ENCODE measurements around the gene CCDC85B.
A peak's percentile ranks its signal among the peaks of the same experiment; 100 is the strongest.

CCDC85B gene

DNA sequence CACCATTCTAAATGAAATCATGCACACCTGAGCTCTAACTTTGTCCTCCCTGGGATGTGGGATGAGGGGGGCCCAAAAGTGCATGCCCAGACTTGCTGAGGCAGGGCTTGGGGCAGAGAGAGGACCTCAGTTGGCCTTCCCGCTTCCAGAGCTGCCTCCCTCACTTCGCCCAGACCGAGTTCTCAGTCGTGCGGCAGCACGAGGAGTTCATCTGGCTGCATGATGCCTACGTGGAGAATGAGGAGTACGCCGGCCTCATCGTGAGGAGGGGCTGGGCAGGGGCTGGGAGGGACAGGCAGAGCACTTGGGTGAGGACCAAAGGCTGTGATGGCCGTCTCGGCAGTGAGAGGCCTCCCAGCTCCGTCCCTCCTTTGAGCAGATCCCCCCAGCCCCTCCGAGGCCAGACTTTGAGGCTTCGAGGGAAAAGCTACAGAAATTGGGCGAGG, 40.7 kb upstream of the CCDC85B start:
- TF ChIP-seq, protein P1, sequence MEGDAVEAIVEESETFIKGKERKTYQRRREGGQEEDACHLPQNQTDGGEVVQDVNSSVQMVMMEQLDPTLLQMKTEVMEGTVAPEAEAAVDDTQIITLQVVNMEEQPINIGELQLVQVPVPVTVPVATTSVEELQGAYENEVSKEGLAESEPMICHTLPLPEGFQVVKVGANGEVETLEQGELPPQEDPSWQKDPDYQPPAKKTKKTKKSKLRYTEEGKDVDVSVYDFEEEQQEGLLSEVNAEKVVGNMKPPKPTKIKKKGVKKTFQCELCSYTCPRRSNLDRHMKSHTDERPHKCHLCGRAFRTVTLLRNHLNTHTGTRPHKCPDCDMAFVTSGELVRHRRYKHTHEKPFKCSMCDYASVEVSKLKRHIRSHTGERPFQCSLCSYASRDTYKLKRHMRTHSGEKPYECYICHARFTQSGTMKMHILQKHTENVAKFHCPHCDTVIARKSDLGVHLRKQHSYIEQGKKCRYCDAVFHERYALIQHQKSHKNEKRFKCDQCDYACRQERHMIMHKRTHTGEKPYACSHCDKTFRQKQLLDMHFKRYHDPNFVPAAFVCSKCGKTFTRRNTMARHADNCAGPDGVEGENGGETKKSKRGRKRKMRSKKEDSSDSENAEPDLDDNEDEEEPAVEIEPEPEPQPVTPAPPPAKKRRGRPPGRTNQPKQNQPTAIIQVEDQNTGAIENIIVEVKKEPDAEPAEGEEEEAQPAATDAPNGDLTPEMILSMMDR (IDR thresholded peaks at IDR 0.05; ENCODE audit: low read depth, low read length) = no peak
- no peak for DNase-seq (ENCODE audit: low read depth, low spot score)
- in situ Hi-C loops (cut with HindIII; ENCODE audit: low sequenced_read_pairs) = no loop called here
- no peak overlapping the region for H3K4me3 ChIP-seq (ENCODE audit: low read depth, low read length)

DNA sequence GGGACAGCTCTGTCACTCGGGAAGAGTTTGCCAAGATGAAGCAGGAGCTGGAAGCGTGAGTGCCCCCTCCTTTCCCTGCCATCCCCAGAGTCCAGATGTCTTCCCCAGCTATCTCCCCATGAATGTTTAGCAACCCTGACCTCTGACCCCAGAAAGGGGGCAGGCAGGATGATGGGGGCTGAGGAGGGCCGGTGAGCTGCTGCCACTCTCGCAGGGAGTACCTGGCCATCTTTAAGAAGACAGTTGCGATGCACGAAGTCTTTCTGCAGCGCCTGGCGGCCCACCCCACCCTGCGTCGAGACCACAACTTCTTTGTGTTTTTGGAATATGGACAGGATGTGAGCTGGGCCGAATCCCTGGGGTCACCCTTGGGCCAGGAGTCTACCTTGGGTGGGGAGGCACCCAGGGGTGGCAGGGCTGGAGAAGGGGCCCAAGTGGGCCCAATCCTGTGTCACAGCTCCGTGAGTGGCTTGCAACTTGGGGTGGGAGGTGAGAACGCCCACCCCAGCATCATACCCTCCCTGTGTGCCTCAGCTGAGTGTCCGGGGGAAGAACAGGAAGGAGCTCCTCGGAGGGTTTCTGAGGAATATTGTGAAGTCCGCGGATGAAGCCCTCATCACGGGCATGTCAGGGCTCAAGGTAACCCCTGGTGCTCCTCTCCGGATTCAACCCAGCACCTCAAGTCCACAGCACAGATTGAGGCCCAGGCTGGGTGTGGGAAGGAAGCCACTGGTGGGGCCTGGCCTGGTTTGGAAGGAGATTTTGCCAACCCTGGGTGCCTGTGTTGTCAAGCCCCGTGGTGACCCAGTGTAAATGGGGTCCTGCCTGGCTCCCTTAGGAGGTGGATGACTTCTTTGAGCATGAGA, 40.0 kb upstream of the CCDC85B start:
- TF ChIP-seq, protein P1 (IDR thresholded peaks at IDR 0.05; ENCODE audit: low read depth, low read length) = no peak
- H3K4me3 ChIP-seq (ENCODE audit: low read depth, low read length) = no peak overlapping the region
- in situ Hi-C loops (cut with HindIII; ENCODE audit: low sequenced_read_pairs) = no loop called here
- no peak for DNase-seq (ENCODE audit: low read depth, low spot score)

DNA sequence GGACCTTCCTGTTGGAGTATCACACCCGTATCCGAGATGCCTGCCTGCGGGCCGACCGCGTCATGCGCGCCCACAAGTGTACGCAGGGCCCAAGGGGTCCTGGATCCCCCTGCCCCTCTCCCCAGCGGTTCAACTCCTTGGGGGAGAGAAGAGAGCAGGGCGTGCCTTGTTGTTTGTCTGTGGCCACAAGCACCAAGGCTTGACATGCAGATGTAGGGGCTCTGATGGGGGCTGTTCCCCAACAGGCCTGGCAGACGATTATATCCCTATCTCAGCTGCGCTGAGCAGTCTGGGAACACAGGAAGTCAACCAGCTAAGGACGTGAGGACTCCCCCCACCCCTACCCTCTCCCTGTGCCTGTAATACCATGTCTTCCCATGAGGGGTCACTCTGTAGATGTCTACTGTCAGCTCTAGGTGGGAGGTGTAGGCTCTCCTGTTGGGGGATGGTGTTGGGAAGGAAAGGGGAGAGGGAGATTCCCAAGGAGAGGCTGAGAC, 39.3 kb upstream of the CCDC85B start:
- in situ Hi-C loops (cut with HindIII; ENCODE audit: low sequenced_read_pairs) = no loop called here
- TF ChIP-seq, protein P1 (IDR thresholded peaks at IDR 0.05; ENCODE audit: low read depth, low read length) = peak; percentile 58
- H3K4me3 ChIP-seq (ENCODE audit: low read depth, low read length) = no peak overlapping the region
- DNase-seq (ENCODE audit: low read depth, low spot score) = no peak

DNA sequence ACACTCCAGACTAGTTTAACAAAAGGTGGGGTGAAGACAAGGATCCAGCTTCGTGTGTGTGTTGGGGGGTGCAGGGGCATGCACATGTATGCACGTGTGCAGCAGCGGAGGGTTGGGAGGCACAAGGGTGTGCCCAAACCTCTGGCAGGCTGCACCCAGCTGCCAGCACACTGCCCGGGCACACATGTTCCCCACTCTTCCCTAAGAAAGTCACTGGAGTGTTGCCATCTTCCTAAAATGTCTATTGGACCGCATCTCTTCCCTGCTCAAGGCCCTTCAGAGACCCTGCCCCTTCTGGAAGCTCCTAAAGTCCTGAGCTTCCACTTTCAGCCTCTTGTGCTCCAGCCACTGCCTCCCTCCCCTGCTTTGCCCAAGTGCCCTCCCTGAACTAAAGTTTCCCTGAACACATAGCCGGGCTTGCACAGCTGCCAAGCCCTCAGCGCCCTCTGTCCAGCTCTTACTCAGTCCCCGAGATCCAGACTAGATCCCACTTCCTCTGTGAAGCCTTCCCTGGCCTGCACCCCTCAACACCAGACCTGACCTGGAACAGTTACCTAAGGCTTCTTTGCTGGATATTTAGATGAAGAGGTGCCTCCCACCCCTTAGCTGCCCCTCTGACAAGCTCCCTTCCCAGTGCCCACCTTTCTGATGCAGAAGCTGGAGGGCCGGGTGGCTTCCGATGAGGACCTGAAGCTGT, 38.5 kb upstream of the CCDC85B start:
- in situ Hi-C loops (cut with HindIII; ENCODE audit: low sequenced_read_pairs) = no loop called here
- TF ChIP-seq, protein P1 (IDR thresholded peaks at IDR 0.05; ENCODE audit: low read depth, low read length) = no peak
- DNase-seq (ENCODE audit: low read depth, low spot score) = no peak
- no peak overlapping the region for H3K4me3 ChIP-seq (ENCODE audit: low read depth, low read length)

DNA sequence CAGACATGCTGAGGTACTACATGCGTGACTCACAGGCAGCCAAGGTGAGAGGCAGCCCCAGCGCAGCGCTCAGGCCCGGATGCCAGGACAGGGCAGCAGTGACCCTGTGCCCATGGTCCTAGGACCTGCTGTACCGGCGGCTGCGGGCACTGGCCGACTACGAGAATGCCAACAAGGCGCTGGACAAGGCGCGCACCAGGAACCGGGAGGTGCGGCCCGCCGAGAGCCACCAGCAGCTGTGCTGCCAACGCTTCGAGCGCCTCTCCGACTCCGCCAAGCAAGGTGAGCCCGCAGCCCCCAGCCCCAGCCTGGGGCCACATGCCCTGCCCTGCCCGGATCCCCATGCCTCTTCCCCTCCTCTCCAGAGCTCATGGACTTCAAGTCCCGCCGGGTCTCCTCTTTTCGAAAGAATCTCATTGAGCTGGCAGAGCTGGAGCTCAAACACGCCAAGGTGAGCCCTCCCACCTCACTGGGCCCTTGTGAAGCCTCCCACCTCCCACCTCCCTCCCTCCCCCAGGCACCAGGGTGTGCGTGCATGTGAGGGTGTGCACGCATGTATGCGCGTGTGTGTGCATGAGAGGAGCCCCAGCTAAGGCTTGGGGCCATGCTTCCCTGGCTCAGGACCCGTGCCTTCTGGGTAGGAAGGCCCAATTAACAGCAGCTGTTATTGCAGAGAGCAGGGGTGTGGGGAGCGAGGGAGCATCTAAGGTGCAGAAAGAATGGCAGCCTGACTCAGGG, 37.8 kb upstream of the CCDC85B start:
- no peak overlapping the region for H3K4me3 ChIP-seq (ENCODE audit: low read depth, low read length)
- DNase-seq (ENCODE audit: low read depth, low spot score) = no peak
- in situ Hi-C loops (cut with HindIII; ENCODE audit: low sequenced_read_pairs) = no loop called here
- TF ChIP-seq, protein P1 (IDR thresholded peaks at IDR 0.05; ENCODE audit: low read depth, low read length) = no peak
